ENCODE results near the gene JPT1.

JPT1 gene

DNA sequence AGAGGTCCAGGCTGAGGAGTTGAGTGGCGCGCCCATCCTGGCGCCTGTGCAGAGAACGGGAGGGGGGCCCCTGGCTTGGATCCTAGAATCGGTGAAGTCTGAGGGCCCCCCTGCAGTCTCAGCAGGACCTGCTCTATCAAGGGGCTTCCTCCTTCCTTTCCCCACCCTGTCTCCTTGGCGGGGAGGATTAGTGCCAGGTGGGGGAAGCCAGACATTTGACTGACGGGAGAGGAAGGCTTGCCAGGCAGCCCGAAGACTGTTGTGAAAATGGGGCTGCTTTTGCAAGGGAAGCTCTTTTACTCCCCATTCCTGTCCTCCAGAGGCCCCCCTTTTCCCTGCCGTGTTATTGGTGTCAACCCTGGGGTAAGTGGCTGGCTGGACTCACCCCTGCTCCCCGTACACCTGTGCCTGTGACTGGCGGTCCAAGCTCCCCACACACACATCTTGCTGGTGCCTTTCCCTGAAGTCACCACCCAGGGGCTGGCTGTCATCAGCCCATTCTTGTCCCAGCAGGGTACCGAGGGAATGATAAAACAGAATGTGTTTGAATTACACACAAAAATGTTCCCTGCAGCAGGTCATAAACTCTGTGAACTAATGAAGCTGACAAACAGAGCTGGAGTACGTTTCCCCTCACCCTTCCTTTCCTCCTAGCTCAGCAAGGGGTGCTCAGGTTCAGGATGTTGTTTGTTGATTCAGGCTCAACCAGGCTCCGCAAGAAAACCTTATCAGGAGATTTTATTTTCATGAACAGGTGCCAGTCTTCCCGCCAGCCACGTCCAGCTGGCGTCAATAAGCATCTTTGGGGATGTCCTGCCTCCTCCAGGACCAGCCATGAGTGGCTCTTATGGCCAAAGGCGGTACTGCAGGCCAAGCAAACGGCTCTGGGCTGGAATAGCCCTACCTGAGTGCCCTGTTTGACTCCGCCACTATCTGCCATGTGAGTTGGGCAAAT lies 48.9 kb downstream of the JPT1 start:
- DNase-seq (ENCODE audit: low read depth in 3 of 3), result no peak

DNA sequence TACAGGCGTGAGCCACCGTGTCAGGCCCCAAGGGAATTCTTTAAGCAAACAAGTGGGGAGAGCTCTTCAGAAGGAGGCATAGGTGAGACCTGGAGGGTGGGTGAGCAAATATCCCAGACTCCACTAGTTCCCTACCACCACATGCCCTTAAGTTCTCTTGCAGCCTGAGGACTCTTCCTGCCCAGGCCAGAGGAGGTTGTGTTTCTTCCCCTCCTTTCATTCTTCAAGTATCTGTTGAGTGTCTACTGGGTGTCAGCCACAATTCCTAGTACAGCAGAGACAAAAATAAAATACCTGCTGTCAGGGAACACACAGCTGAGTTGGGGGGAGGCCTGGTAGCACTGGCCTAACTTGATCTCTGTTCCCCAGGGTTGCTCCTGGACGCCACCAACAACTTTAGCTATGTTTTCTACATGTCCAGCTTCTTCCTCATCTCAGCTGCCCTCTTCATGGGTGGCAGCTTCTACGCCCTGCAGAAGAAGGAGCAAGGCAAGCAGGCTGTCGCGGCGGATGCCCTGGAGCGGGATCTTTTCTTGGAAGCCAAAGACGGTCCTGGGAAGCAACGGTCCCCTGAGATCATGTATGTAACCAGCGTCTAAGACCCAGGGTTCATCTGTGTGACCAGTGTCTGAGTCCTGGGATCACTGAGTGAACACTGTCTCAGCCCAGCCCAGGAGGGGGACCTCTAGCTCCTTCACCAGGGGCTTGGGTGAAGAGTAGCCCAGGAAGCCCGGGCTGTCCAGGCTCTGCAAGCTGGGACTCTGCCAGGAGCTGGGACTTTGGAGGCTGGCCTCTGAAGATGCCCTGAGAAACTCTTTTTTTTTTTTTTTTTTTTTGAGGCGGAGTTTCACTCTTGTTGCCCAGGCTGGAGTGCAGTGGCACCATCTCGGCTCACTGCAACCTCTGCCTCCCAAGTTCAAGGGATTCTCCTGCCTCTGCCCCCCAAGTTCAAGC lies 50.4 kb downstream of the JPT1 start:
- DNase-seq (ENCODE audit: low read depth in 3 of 3), result no peak

DNA sequence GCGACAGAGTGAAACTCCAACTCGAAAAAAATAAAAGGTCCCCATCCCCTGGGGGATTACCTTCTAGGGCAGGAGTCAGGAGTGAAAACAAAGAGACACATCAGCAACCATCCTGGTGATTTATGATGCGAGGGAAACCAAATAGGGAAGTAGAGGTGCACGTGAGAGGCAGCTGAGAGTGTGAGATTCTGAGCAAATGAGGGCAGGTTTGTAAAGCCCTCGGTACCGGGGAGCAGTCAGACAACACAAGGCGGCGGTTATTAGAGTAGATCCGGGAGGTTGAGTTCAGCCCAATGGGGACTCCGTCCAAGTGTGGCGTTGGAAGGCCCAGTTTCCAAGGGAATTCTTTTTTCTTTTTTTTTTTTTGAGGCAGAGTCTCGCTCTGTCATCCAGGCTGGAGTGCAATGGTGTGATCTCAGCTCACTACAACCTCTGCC lies 51.9 kb downstream of the JPT1 start:
- no peak for DNase-seq (ENCODE audit: low read depth in 3 of 3)

DNA sequence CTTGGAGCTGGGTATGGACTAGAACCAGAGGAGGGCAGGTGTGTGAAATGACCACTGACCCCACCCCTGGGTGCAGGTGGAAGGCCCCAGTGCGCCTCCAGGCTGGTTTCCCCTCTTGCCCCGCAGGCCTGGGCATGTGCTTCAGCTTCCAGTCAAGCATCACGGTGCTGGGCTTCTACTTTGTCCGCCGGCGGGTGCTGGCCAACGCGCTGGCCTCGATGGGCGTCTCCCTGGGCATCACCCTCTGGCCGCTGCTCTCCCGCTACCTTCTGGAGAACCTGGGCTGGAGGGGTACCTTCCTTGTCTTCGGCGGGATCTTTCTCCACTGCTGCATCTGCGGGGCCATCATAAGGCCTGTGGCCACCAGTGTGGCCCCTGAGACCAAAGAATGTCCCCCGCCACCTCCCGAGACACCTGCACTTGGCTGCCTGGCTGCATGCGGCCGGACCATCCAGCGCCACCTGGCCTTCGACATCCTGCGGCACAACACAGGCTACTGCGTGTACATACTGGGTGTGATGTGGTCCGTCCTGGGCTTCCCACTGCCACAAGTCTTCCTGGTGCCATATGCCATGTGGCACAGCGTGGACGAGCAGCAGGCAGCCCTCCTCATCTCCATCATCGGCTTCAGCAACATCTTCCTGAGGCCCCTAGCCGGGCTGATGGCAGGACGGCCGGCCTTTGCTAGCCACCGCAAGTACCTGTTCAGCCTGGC lies 54.3 kb downstream of the JPT1 start:
- no peak for DNase-seq (ENCODE audit: low read depth in 3 of 3)

DNA sequence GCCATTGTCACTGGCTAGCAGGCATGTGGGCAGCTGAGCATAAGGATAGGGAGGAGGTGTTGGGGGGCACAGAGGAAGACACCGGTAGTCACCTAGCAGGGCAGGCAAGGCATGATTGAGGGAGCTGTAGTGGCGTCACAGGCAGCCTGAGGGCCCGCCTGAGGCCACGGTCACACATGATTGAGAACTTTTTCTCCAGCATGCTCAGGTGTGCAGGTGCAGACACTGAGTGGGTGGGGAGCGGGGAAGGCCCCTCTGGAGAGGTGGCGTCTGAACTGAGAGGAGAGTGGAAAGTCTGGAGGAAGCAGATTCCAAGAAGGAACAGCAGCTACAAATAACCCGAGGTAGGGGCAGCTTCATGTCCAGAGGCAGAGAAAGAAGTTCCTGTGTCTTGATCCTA lies 55.5 kb downstream of the JPT1 start:
- no peak for DNase-seq (ENCODE audit: low read depth in 3 of 3)

DNA sequence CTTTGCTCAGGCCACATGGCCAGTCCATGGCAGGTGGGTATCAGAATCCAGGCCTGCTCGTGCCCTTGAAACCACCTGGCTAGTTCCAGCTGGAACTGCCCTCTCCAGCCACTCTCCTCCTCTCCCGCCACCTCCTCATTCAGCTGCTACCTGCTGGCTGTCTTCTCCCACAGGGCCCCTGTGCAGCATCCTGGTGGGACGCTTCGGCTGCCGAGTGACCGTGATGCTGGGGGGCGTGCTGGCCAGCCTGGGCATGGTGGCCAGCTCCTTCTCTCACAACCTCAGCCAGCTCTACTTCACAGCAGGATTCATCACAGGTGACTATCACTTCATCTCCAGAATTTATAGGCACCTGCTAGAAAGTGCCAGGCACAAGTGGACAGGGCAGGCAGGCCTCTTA lies 56.4 kb downstream of the JPT1 start:
- no peak for DNase-seq (ENCODE audit: low read depth in 3 of 3)

DNA sequence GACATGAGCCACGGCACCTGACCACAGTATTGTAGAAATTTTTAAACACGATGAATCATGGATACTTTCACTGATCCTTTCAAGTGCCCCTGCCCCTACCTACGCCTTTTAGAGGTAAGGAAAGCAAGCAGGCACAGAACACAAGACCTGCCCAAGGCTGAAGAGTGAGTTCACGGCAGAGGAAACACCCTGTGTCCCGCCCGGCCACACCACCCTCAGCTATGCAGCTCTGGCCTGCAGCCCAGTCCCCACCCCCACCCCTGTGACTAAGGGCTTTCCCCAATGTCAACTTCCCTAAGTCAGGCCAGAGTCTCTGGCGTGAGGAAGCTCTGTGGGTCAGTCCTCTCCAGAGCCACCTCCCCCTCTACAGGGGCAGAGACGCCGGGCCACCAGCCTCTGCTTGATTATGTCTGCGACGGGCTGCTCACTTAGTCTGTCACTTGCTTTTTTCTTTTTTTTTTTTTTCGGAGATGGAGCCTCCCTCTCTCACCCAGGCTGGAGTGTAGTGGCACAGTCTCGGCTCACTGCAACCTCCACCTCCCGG lies 58.2 kb downstream of the JPT1 start:
- no peak for DNase-seq (ENCODE audit: low read depth in 3 of 3)

DNA sequence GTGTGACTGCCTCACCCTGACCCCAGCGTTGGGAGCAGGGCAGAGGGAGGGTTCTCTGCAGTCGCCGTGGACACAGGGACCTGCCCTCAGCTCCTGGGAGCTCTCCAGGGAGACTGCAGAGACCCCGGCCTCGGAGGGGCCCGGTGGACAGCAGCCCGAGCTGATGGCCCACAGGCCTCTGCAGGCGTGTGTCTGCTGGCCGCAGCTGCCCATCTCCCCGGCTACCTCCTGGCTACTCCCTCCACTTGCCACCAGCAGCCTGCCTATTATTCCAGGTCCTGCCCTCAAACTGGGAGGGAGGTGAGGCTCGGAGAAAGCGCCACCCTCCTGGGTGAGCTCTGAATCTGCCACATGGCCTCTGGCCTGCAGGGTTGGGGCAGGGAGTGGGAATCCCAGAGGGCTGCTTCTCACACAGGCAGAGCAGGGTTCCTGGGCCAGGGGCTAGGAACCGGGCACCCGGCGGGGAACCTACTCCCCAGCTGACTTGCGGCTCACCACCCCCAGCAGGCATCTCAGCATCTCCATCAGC lies 59.4 kb downstream of the JPT1 start:
- no peak for DNase-seq (ENCODE audit: low read depth in 3 of 3)

DNA sequence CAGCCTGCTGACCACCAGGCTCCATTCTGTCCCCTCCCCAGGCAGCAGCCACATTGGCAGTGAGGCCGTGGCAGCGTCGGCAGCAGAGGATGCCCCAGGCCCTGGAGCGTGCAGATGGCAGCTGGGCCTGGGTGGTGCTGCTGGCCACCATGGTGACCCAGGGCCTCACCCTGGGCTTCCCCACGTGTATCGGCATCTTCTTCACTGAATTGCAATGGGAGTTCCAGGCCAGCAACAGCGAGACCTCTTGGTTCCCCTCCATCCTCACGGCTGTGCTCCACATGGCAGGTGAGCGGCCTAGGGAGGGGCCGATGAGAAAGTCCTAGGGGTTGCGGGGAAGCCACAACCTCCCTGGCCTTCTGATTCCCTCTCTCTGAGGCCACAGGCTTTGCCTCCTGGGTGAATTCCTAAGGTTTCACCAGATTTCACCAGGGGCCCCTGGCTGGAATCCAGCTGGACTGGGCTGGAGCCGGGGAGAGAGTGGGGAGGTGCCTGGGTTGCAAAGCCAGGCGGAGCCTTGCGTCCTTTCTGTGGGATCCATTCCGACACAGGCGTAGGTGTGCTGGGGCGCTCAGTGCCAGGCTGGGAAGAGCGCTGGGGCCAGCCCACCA lies 60.7 kb downstream of the JPT1 start:
- DNase-seq (ENCODE audit: low read depth in 3 of 3), result no peak

DNA sequence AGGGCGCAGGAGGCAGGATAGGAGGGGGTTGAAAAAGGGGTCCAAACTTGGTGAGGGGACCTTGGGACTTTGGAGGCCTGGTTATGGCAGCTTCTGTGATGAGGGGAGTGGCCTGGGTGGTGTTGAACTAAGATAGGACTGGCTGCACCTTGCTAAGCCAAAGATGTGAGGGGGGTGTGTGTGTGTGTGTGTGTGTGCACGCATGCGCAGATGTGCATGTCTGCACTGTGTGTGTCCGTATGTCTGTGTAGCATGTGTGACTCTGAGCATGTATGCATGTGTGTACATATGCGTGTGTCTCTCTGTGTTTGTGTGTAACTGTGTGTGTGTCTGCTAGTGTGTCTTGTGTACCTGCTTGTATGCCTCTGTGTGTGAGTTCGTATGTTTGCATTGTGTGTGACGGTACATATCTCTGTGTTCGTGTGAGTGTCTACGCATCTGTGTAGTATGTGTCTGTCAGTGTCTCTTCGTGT lies 62.4 kb downstream of the JPT1 start:
- no peak for DNase-seq (ENCODE audit: low read depth in 3 of 3)

DNA sequence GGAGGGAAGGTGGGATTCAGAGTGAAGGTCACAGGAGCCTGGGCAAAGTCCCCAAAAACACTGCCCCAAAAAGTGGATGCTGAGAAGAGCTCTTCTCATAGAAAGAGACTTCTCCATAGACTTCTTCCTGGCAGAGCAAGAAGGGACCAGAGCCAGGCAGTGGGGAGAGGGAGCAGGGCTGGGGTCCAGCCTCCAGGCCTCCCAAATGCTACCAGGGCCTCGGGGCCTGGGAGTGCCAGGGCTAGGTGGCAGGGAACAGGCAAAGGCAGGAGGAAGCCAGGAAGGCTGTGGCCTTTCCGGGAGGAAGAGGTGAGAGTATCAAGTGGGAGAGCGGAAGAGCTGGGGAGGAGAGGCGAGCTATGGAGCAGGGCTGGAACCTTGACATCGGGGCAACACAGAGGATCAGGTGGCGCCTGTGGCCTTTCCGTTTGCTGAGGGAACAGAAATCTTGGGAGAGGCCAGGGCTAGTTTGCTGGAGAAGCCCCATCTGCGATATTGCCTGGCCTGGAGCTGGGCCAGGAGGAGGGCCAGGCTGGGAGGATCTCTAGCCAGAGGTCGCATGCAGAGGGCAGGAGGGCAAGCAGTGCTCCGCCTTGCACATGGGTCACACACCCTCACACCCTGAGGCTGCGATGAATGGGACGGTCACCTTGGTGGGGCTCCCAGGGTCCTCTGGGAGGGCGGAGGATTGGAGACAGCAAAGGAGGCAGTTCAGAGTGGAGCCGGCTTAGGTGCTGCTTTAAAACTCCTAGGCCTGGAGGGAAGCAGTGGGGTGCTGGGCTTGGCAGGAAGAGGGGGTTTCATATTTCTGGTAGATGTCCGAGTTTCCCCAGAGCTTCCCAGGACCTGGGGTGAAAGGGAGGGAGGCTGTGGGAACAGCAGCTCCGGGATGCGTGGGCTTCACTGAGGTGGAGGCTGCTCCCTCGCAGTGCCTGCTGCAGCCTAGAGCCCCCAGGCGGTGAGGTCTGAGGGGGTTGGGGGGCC lies 63.1 kb downstream of the JPT1 start:
- no peak for DNase-seq (ENCODE audit: low read depth in 3 of 3)

DNA sequence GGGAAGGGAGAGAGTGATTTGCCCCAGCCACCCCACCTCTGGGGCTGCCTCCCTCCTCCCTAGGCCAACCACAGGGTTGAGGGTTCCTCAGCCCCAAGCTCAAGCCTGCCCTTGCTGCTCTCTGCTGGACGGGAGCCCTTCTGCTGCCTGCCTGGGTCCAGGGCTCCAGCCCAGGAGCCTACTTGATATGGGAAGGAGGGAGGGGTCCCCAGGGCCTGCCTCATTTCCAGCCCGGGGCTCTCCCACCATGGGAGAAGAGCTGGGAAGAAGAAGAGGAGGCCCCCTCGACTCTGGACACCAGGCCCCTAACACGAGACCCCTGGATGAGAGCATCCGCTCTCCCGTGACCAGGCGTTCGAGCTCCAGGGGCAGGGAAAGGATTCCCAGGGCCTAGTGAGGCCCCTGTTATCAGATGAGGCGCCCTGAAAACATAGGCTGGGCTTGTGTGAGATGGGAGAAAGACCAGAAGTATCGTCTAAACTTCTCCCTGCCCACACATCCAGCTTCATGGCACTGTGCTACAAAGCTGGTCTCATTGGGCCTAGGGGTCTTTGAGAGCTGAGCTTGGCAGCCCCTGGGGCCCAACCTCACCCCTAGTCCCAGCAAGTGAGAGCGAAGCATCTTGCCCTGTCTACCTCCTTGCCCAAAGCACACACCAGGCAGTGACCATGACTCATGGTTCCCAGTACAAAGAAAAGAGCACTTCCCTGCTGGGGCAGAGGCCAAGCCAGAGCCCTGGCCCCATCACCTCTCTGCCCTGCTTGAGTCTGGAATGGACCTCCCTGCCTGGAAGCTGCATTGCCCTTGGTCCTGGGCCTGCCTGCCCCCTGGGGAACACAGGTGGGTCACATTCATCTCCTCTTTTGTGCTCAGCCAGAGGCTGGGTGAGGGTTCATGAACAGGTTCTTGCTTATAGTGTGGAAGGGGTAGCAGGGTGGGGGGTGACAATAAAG lies 65.6 kb downstream of the JPT1 start:
- DNase-seq (ENCODE audit: low read depth in 3 of 3), result no peak

DNA sequence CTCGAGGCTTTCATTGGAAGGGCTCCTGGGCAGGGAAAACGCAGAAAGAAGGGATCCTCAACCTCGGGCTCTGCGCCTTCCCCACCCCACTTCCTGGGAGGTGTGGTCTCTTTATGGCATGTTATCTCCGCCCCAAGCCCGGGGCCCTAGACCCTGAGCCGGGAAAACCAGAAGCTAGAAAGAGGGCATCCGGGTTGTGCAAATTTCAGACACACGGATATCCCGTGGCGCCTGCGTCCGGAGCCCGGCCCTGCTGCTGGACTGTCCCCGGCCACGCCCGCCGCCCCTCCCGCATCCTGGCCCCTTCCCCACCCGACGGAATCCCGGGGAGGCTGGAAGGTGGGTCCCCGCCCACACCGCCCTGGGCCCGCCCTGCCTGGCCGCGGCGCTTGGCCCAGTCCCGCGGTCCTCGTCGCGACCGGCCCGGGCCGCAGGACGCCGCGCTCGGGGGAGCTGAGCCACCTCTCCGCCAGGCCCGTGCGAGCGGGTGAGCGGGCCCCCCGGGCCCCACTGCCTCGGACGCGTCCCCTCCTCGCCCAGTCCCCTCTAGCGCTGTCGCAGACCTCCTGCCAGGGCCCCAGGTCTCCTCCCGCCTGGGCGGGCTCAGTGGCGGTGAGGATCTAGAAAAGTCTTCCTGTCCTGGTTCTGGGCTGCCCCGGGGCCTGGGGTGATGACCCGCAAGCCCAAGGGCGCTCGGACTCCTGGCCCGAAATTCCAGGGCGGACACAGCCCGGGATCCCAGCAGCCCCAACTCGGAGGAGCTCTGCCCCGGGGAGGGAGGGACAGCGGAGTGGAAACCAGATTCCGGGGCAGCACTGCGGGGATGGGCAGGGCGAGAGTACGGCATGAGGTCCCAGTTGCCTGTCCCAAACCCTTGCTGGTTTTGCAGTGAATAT lies 66.5 kb downstream of the JPT1 start, which contains the start of gene SLC16A5:
SLC16A5 (plus strand) TSS at position 397 of the 896 bp plus-strand sequence. CDS start 5,683 bp downstream, outside the sequence.
- DNase-seq (ENCODE audit: low read depth in 3 of 3), result no peak

DNA sequence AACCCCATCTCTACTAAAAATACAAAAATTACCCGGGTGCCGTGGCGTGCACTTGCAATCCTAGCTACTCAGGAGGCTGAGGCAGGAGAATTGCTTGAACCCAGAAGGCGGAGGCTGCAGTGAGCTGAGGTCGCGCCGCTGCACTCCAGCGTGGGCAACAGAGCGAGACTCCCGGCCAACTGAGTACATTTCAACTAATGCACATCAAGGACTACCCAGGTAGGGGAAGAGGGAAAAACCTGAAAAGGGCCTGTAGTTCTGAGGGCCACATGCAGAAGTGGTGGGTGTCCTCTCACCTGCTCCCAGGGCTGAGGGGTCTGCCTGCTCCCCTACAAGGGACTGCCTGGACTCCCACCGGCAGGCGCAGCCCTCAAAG lies 67.1 kb downstream of the JPT1 start:
- DNase-seq (ENCODE audit: low read depth in 3 of 3), result no peak

DNA sequence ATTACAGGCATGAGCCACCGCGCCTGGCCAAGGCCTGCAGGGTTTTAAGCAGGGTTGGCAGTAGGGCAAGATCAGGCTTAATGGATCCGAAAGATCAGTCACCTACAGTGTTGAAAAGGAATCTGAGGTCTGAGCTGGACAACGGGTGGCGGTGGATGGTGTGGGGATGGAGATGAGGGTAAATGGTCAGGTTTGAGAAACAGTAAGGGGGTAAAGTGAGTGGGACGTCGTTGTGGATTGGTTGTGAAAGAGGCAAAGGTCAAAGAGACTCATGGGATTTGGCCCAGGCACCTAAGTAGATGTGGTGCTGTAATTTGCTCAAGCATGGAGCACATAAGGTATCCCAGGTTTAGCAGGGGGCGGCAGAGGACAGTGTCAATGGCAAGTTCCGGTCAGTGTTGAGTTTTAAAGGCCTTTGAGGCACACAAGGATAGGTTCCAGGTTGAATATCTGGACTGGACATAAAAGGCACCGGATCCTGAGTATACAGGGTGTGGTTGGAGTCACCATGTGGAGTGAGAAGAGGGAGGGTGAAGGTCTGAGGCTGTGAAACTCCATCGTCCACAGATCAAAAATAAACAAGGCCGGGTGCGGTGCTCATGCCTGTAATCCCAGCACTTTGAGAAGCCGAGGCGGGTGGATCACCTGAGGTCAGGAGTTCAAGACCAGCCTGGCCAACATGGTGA lies 67.7 kb downstream of the JPT1 start:
- no peak for DNase-seq (ENCODE audit: low read depth in 3 of 3)
